Raji (cell line): ENCODE measurements around the gene HDDC3.
A peak's percentile ranks its signal among the peaks of the same experiment; 100 is the strongest.

Experiments used
- POLR2A ChIP-seq: IDR thresholded peaks from 2 replicates; pipeline ENCODE4 v1.6.1; 2011; ENCODE audit warnings: low read depth, low read length, control low read depth; ENCODE audit not compliant: insufficient read depth

The HDDC3 gene

DNA sequence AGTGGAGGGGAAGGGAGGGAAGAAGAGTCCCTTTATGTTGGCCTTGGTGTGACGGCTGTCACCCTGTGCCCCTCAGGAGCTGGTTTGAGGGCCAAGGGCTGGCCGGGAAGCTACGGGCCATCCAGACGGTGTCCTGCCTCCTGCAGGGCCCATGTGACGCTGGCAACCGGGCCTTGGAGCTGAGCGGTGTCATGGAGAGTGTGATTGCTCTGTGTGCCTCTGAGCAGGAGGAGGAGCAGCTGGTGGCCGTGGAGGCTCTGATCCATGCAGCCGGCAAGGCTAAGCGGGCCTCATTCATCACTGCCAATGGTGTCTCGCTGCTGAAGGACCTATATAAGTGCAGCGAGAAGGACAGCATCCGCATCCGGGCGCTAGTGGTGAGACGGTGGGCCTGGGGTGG lies 14.2 kb upstream of the HDDC3 start:
- TF ChIP-seq POLR2A, result no peak

DNA sequence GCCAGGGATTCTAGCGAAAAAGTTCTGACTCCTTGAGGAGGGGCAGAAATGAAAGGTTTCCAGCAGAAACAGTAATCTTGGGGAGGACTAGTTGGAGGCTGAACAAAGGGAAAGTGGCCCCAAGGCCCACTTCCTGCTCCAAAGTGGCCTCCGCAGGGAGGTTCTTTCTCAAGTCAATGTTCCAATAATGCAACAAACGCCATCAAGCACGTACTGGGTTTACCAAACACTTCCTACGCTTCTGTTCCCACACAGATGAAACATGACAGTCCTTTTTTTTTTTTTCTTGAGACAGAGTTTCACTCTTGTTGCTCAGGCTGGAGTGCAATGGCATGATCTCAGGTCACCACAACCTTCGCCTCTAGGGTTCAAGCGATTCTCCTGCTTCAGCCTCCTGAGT lies 12.7 kb upstream of the HDDC3 start:
- no peak for TF ChIP-seq POLR2A

DNA sequence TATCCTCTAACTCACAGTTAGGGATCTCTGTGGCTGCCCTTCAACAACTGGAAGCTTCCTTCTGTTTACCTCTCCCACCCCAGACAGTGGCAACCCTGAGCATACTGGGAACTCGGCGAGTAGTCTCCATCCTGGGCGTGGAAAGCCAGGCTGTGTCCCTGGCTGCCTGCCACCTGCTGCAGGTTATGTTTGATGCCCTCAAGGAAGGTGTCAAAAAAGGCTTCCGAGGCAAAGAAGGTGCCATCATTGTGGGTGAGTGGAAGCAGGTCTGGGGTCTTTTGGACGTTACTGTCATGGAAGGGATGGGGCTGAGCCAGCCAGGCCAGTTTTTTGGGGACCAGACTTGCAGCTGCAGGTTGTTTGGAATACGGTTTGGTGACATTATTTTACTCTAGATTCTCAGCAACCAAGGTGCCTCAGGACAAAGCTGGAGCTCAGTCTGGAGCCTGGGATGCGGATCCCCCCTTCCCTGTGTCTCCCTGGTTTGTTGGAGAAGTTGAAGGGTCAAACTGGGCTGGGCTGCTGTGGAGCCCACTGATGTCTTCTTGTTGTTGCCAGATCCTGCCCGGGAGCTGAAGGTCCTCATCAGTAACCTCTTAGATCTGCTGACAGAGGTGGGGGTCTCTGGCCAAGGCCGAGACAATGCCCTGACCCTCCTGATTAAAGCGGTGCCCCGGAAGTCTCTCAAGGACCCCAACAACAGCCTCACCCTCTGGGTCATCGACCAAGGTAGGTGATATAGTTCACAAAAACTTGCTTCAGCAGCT lies 10.2 kb upstream of the HDDC3 start:
- no peak for TF ChIP-seq POLR2A

- no peak for TF ChIP-seq POLR2A
Measured at GRCh38 chr15:90941038-90941437, 8.7 kb upstream of the HDDC3 start.

GRCh38 chr15:90939756-90940155 lies 7.4 kb upstream of the HDDC3 start:
- TF ChIP-seq POLR2A, result no peak

- no peak for TF ChIP-seq POLR2A
Measured at GRCh38 chr15:90938261-90938660, 5.9 kb upstream of the HDDC3 start.

DNA sequence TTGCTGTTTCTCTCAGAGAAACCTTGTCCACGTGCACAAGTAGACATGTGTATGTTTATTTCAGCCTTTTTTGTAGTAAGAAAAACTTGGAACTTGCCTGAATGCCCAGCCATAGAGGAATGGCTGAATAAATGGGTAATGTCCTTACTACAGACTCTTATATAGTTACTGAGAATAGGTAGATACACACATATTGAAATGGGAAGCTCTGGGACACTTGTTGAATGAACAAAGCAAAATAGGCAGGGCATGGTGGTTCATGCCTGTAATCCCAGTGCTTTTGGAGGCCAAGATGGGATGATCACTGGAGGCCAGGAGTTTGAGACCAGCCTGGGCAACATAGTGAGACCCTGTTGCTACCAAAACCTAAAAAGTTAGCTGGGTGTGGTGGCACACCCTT lies 4.5 kb upstream of the HDDC3 start:
- TF ChIP-seq POLR2A, result no peak

DNA sequence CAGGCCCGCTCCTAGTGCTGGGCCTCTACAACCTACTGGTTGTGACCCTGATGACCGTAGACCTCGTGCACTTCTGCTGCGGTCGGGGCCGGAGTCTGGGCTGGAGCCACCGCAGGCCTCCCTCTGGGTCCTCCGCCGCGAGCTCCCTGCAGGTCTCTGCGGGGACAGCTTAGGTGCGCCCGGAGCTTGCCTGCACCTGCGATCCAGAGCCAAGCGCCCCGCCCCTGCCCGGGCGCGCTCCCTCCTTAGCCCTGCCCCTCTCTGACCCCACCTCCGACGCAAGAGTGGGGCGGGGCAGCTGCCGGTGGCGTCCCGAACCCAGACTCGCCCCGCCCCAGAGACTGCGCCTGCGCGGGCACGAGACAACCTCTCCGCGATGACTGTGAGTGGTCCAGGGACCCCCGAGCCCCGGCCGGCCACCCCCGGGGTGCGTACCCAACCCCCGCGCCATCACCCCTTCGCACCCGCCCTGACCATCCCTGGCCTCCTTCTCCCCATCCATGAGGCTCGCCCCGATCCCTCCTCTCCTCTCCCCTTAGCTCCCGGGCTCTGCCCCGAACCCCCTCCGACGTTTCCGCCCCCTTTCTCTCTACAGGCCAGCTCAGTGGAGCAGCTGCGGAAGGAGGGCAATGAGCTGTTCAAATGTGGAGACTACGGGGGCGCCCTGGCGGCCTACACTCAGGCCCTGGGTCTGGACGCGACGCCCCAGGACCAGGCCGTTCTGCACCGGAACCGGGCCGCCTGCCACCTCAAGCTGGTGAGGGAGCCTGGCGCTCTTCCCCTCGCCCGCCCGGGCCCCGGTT lies 2.8 kb upstream of the HDDC3 start, which contains the start of gene UNC45A:
UNC45A (plus strand) TSS at position 337 of the 803 bp plus-strand sequence; CDS start at position 377, 40 bp downstream.
- peak; percentile 72 for TF ChIP-seq POLR2A

DNA sequence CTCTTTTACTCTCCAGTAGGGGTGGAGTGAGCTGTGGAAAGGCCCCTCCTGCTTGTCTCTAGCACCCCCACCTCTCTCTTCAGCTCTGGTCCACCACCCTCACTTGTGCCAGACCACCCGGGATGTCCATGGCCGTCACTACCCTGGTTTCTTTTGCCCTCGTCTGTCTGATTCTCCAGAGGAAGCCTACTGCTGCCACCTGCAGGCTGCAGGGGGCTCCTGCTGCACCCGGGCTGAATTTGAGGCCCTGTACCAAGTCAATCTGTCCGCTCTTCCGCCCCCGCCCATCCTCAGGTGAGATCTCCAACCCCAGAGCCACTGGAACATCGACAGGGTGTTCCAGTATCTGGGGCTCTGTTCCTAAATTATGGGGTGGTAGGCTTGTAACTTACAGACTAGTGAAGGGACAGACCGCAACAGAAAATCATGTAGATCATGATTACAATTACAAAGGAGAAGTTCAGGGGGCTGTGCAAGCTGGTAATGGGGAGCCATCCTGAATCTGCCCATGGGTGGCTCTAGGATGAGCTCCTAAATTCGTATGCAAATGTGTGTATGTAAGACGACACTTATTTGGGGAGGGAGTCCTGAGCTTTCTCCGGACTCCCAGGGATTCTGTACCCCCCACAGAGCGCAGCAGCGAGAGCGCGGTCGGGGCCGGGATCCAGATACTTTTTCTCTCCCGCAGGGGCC lies 2.1 kb upstream of the HDDC3 start:
- peak; percentile 31; the same call in 1 of the 2 replicates for TF ChIP-seq POLR2A

GRCh38 chr15:90933301-90933700 lies 952 bp upstream of the HDDC3 start:
- TF ChIP-seq POLR2A, result no peak

GRCh38 chr15:90932660-90932991 lies 277 bp upstream of the HDDC3 start:
- TF ChIP-seq POLR2A, result no peak

GRCh38 chr15:90931575-90931827 lies 848 bp downstream of the HDDC3 start:
- no peak for TF ChIP-seq POLR2A

- no peak for TF ChIP-seq POLR2A
Measured at GRCh38 chr15:90930861-90931574, 1.3 kb downstream of the HDDC3 start.

GRCh38 chr15:90929246-90930019 lies 2.9 kb downstream of the HDDC3 start:
- TF ChIP-seq POLR2A, result no peak

DNA sequence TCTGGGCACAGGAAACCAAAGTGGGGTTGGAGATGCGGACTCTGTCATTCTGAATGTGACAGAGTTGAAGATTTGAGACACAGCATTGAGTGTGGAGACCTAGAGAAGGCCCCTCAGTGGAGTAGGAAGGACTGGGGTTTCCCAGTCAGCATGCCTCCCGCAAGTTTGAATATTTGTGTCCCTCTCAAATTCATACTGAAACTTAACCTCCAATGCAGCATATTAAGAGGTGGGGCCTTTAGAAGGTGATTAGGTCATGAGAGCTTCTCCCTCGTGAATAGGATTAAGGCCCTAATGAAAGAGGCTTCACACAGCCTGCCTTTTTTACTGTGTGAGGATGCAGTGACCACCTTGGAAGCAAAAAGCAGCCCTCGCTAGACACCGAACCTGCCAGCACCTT lies 8.0 kb downstream of the HDDC3 start:
- TF ChIP-seq POLR2A, result no peak
